Lung (tissue), 12 donors: ENCODE data around the gene FNDC8. TPM values are rescaled to one million over a fixed set of nuclear protein-coding genes. Genes with fewer than 3 reads are reported as not detected.

Experiments
- ATAC-seq: fragments of 200-7000 bp; cut with Tn5 transposase; one replicate; pipeline ENCODE4 v1.9.1; 2020; ENCODE audit warnings: moderate number of reproducible peaks; ENCODE audit not compliant: insufficient read depth, low FRiP score
- DNase-seq, 3 donors: peaks; one replicate each; pipeline ENCODE4 v3.0.0-alpha.2; 2013 to 2017
- H3K27ac ChIP-seq, 2 donors: one replicate each; pipeline ENCODE4 v1.5.1; 2013; ENCODE audit warnings: mild to moderate bottlenecking in 2 of 2, moderate library complexity in 2 of 2, control low read depth in 1 of 2, inconsistent platforms in 1 of 2, low read depth in 1 of 2, low read length in 1 of 2
- H3K27me3 ChIP-seq, 3 donors: one replicate each; pipeline ENCODE4 v1.5.1; 2013; ENCODE audit warnings: low read length in 2 of 3; ENCODE audit not compliant: control insufficient read depth in 3 of 3, insufficient read depth in 3 of 3
- H3K36me3 ChIP-seq, 4 donors: one replicate each; pipeline ENCODE4 v1.5.1; 2013; ENCODE audit warnings: low read length in 4 of 4, mild to moderate bottlenecking in 1 of 4, moderate library complexity in 1 of 4; ENCODE audit not compliant: control insufficient read depth in 4 of 4, insufficient read depth in 4 of 4
- H3K4me1 ChIP-seq, 5 donors: one replicate each; pipeline ENCODE4 v1.5.1; 2013; ENCODE audit warnings: low read length in 5 of 5, mild to moderate bottlenecking in 2 of 5, moderate library complexity in 1 of 5; ENCODE audit not compliant: control insufficient read depth in 5 of 5, insufficient read depth in 5 of 5
- H3K4me3 ChIP-seq: one replicate; pipeline ENCODE4 v1.5.1; 2013; ENCODE audit warnings: mild to moderate bottlenecking, control low read depth, moderate library complexity
- H3K9ac ChIP-seq, 2 donors: one replicate each; pipeline ENCODE4 v1.5.1; 2013; ENCODE audit warnings: low read length in 2 of 2, control low read depth in 1 of 2; ENCODE audit not compliant: insufficient read depth in 1 of 2
- H3K9me3 ChIP-seq, 4 donors: one replicate each; pipeline ENCODE4 v1.5.1; 2013; ENCODE audit warnings: low read length in 3 of 4, mild to moderate bottlenecking in 1 of 4, moderate library complexity in 1 of 4; ENCODE audit not compliant: control insufficient read depth in 4 of 4, insufficient read depth in 3 of 4
- CTCF ChIP-seq: IDR thresholded peaks from 2 replicates; pipeline ENCODE4 v1.5.1; 2012; ENCODE audit warnings: mild to moderate bottlenecking; ENCODE audit errors: control extremely low read depth, extremely low read depth
- WGBS, 2 donors: extraction: QIAGEN DNeasy Blood & Tissue Kit; methylation state at CpG; one replicate each; pipeline ENCODE4 v1.1.7; 2013; 5-methylcytosine and 5-hydroxymethylcytosine counted together
- polyA plus RNA-seq, 2 donors: library from polyadenylated mRNA; stranded (reverse); fragments of 200-250 nt; gene quantifications; one replicate each; pipeline ENCODE4 v1.2.1, GENCODE V29; 2013
- total RNA-seq, 2 donors: library from RNA; depleted of rRNA in 1 of 2; stranded (reverse); fragments of >200 nt in 1 of 2; gene quantifications; one replicate each; pipeline ENCODE4 v1.2.1, GENCODE V29; 2014 to 2021
- donor health status: control.
- donor health status: control.
- donor health status: Bipolar disorder and iron deficiency.
- donor health status: healthy.
- donor health status: DM: yes; HTN: yes; CAD: no.

FNDC8 gene
- total and polyA plus RNA-seq, 4 donors = not detected

GRCh38 chr17:35097776-35098175, 23.6 kb upstream of the FNDC8 start:
- no peak for ATAC-seq
- Histone ChIP-seq H3K4me3 (no peak overlapping the region), H3K4me1 (no peaks in the 10 kb centered on the region), H3K27me3 (no peaks in the 10 kb centered on the region), H3K9ac (no peak overlapping the region), H3K36me3 (peaks cover 0 to 30% (median 8%) of the 10 kb centered on the region in 4 donors), H3K9me3 (no peaks in the 10 kb centered on the region), H3K27ac (no peak overlapping the region)
- no peak for TF ChIP-seq CTCF
- DNase-seq = no peak
- 82 to 92% methylated on average over 2 of the region's 2 CpGs for WGBS, 2 donors

GRCh38 chr17:35099908-35100307, 21.5 kb upstream of the FNDC8 start:
- H3K4me3 ChIP-seq = no peak overlapping the region
- DNase-seq (no peak), ATAC-seq (no peak)
- TF ChIP-seq CTCF = no peak
- H3K27ac ChIP-seq = no peak overlapping the region
- H3K9me3 ChIP-seq = no peaks in the 10 kb centered on the region
- H3K4me1 ChIP-seq = no peaks in the 10 kb centered on the region
- H3K9ac ChIP-seq = no peak overlapping the region
- H3K27me3 ChIP-seq = no peaks in the 10 kb centered on the region
- WGBS, 2 donors = 57 to 91% methylated on average over 3 of the region's 3 CpGs
- peaks cover 6 to 33% (median 8%) of the 10 kb centered on the region in 4 donors for H3K36me3 ChIP-seq

- no peak for TF ChIP-seq CTCF
- DNase-seq (no peak), ATAC-seq (no peak)
- Histone ChIP-seq H3K4me3 (no peak overlapping the region), H3K4me1 (no peaks in the 10 kb centered on the region), H3K9ac (no peak overlapping the region), H3K9me3 (no peaks in the 10 kb centered on the region), H3K36me3 (peaks cover 12 to 39% (median 14%) of the 10 kb centered on the region in 4 donors), H3K27me3 (no peaks in the 10 kb centered on the region), H3K27ac (no peak overlapping the region)
- 87 to 94% methylated on average over 14 of the region's 14 CpGs for WGBS, 2 donors
These were observed 20.4 kb upstream of the FNDC8 start for GRCh38 chr17:35101036-35101435.

- Histone ChIP-seq H3K27ac (no peak overlapping the region), H3K9me3 (peaks cover 0 to 3% (median 0%) of the 10 kb centered on the region in 4 donors), H3K27me3 (no peaks in the 10 kb centered on the region), H3K4me3 (no peak overlapping the region), H3K4me1 (no peaks in the 10 kb centered on the region), H3K36me3 (peaks cover 18 to 39% (median 20%) of the 10 kb centered on the region in 4 donors), H3K9ac (no peak overlapping the region)
- WGBS, 2 donors = 94 to 100% methylated on average over 2 of the region's 2 CpGs
- ATAC-seq (no peak), DNase-seq (no peak)
- no peak for TF ChIP-seq CTCF
These were observed 19.7 kb upstream of the FNDC8 start for GRCh38 chr17:35101725-35102124.
